HG02678 (cell line): Measurements from ENCODE around the gene FOXK1.

Experiments used
- ATAC-seq: cut with Tn5 transposase; IDR thresholded peaks from one replicate; pipeline ENCODE4 v1.9.1; 2021; ENCODE audit warnings: mild to moderate bottlenecking, moderate library complexity; ENCODE audit not compliant: unreplicated experiment

The FOXK1 gene

GRCh38 chr7:4694305-4694704, 12.2 kb downstream of the FOXK1 start:
- no peak for ATAC-seq

GRCh38 chr7:4698707-4699275, 16.7 kb downstream of the FOXK1 start:
- no peak for ATAC-seq

- no peak for ATAC-seq
Observed at GRCh38 chr7:4699841-4700240, 17.7 kb downstream of the FOXK1 start.

- no peak for ATAC-seq
Observed at GRCh38 chr7:4700577-4701235, 18.6 kb downstream of the FOXK1 start.

GRCh38 chr7:4702961-4703512, 20.9 kb downstream of the FOXK1 start:
- no peak for ATAC-seq

GRCh38 chr7:4703532-4703931, 21.4 kb downstream of the FOXK1 start:
- ATAC-seq = no peak

- ATAC-seq = no peak
Observed at GRCh38 chr7:4706384-4707216, 24.5 kb downstream of the FOXK1 start.

GRCh38 chr7:4707217-4707741, 25.2 kb downstream of the FOXK1 start:
- no peak for ATAC-seq

- ATAC-seq = no peak
Observed at GRCh38 chr7:4707980-4708411, 25.9 kb downstream of the FOXK1 start.

GRCh38 chr7:4709187-4709586, 27.1 kb downstream of the FOXK1 start:
- no peak for ATAC-seq

GRCh38 chr7:4711093-4711492, 29.0 kb downstream of the FOXK1 start:
- ATAC-seq = no peak

- ATAC-seq = no peak
Observed at GRCh38 chr7:4711634-4712033, 29.5 kb downstream of the FOXK1 start.

- ATAC-seq = no peak
Observed at GRCh38 chr7:4712281-4713182, 30.4 kb downstream of the FOXK1 start.

GRCh38 chr7:4713183-4713784, 31.2 kb downstream of the FOXK1 start:
- ATAC-seq = no peak

- no peak for ATAC-seq
Observed at GRCh38 chr7:4714161-4714700, 32.1 kb downstream of the FOXK1 start.

- no peak for ATAC-seq
Observed at GRCh38 chr7:4714767-4715409, 32.8 kb downstream of the FOXK1 start.

- ATAC-seq = no peak
Observed at GRCh38 chr7:4715410-4715776, 33.3 kb downstream of the FOXK1 start.

GRCh38 chr7:4716946-4717795, 35.1 kb downstream of the FOXK1 start:
- no peak for ATAC-seq
